GM18502 (cell line): ENCODE results near the gene EDNRB.

ENCODE experiments used
- ATAC-seq: cut with Tn5 transposase; IDR thresholded peaks from one replicate; pipeline ENCODE4 v1.9.1; 2021; ENCODE audit warnings: mild to moderate bottlenecking; ENCODE audit not compliant: unreplicated experiment, poor library complexity

EDNRB gene

GRCh38 chr13:77898097-77898496, 20.5 kb downstream of the EDNRB start:
- peak; percentile 100 for ATAC-seq

GRCh38 chr13:77896977-77897376, 21.7 kb downstream of the EDNRB start:
- ATAC-seq, result no peak

DNA sequence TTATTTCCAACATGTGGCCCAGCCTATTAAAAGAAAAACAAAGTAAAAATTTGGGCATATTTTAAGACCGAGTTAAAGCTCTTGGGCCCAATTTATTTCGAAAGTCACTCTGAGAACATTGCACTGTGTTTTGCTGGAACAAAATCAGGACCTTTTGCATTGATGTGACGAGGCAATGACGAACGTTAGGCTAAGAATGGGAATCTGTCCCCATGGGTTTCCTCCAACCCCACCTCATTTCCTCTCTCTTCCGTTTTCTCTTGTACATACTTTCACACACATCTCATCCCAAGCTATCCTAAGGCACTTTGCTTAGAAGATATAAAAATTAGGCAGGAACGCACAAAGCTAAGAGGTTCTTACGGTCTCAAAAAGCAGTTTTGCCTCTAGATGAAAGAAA, 22.1 kb downstream of the EDNRB start:
- ATAC-seq, result no peak

- no peak for ATAC-seq
These were observed 23.9 kb downstream of the EDNRB start for GRCh38 chr13:77894743-77895142.

DNA sequence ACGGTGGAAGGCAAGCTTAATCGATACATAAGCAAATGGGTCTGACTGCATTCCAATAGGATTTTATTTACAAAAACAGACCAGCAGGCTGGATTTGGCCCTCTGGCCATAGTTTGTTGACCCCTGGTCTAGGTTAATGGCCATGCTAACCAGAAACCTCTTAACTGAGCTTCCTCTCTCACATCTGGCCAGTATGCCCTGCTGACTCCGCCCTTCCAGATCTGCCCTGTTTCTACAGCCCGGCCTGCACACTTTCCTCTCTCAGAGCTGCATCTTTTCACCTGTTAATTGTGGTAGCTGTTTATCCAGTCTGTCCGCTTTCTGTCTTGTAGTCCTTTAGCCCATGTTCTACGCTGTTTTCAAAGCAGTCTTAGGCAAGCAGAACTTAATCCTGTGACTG, 25.6 kb downstream of the EDNRB start:
- no peak for ATAC-seq

GRCh38 chr13:77892491-77892890, 26.1 kb downstream of the EDNRB start:
- no peak for ATAC-seq

DNA sequence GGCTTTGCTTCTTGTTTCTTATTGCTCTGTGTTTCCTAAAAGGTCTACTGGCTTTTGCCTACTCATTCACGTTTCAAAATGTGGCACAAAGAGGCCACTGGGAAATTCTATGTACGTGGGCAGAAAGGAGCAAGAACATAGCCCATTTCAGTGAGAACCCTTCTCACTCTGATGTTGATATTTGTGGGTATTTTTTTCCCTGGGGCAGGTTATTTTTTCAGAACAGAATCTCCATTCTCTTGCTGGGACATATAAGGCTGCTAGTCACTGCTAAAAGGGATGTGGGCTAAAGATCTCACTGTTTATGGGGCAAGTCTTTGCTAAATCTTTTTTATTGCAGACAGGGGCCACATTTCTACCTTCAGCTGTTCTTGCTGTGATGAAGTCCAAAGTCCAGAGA, 27.1 kb downstream of the EDNRB start:
- no peak for ATAC-seq

- no peak for ATAC-seq
These were observed 27.6 kb downstream of the EDNRB start for GRCh38 chr13:77891041-77891440.

- ATAC-seq, result no peak
These were observed 35.3 kb downstream of the EDNRB start for GRCh38 chr13:77883328-77883727.

DNA sequence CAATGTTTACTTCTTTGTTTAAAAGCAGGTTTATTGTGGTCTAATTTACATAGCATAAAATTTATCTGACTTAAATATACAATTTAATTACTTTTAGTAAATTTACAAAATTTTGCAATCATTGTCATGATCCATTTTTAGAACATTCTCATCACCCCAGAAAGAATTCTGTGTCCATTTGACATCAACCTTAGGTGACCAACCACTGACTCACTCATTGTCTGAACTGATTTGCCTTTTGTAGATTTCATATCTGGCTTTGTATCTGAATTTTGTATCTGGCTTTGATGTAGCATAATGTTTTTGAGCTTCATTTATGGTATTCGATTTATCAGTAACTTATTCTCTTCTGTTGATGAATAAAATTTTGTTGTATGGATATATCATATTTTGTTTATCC, 40.4 kb downstream of the EDNRB start:
- ATAC-seq, result no peak

GRCh38 chr13:77876176-77876575, 42.5 kb downstream of the EDNRB start:
- ATAC-seq, result no peak

DNA sequence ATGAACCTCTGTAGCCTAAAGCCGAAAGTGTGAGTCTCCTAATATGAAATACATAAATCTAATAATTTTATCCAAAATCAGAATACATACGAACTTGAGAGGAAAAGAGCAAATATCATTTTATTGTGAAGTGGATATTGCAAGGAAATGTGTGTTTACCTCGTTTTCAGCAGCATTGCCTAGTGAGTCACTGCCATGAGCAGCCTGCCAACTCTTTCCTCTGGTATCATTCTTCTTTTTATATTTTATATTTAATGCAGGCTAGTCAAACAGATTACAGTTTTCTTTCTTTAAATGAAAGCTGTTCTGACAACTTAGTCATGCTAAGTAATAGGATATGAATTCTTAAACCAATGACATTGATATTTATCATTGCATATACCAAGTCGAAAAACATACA, 44.2 kb downstream of the EDNRB start:
- ATAC-seq, result no peak

DNA sequence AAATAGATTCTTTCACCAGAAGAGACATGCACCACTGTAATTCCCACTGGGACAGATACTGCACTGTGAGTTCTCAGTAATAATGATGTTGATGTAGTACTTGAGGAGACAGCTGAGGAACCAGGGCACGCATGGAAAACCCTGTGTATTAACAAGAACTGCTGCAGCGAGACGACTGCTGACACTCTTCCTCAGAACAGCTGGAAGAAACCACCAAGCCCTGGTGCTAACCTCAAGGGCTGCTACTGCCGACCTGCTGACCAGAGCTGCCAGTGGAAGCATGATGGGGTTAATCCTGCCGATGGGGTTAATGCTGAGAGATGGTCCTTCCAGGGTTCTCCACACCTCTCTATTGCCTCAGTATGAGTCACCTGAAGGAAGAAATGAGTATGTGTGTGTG, 45.6 kb downstream of the EDNRB start:
- no peak for ATAC-seq

GRCh38 chr13:77871596-77871995, 47.0 kb downstream of the EDNRB start:
- no peak for ATAC-seq

GRCh38 chr13:77868717-77869116, 49.9 kb downstream of the EDNRB start:
- ATAC-seq, result no peak

- ATAC-seq, result no peak
These were observed 51.7 kb downstream of the EDNRB start for GRCh38 chr13:77866971-77867370.

- no peak for ATAC-seq
These were observed 53.0 kb downstream of the EDNRB start for GRCh38 chr13:77865622-77866021.

GRCh38 chr13:77863144-77863543, 55.5 kb downstream of the EDNRB start:
- no peak for ATAC-seq

DNA sequence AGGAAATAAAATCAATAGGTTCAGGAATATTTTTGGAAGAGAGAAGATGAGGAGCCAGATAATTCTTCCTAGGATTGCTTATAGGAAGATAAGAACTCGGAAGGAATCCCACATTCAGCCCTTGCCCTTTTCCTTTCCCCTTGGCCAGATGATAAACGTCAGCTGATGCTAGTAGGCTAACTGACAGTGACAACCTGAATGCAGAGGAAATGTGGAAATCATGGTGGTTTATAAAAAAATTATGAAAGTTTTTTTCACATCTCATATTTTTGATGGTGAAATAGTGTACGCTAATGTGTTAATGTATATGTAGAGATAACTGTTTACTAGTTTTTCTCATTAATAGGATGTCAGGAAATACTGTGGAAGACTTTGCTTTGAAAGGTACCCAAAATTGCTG, 56.9 kb downstream of the EDNRB start:
- ATAC-seq, result no peak

DNA sequence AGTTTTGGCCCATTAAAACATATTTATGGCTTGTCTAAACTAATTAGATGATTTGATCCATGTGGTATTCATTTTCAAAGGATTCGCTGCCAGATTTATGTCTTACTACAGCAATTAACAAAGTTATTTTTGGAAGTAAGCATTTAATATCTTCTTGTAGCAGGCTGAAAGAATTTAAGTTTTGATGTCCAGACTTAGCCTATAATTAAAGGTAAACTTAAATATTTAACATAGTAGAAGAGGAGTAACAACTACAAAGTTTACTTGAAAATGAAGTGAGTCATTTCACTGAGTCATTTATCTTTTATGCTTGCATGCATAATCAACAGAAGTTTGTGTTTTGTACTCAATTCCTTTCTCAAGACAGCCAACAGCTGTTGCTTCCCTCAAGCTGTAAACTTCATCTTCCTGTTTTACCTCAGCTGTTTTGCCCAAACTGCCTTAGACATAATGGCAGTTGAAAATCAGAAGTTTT, 58.1 kb downstream of the EDNRB start:
- no peak for ATAC-seq

DNA sequence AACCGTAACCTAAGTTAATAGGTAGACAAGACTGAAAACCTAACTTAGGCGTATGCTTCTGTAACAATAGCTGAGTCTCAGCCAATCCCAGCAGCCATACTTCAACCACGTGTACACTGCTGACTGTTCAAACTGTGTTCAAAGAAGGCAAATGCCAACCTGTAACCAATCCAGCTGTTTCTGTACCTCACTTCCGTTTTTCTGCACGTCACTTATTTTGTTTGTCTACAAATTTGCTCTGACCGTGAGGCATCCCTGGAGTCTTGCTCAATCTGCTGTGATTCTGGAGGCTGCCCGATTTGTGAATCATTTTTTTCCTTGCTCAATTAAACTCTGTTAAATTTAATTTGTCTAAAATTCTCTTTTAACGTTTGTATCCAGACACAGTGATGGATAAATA, 59.2 kb downstream of the EDNRB start:
- ATAC-seq, result no peak

DNA sequence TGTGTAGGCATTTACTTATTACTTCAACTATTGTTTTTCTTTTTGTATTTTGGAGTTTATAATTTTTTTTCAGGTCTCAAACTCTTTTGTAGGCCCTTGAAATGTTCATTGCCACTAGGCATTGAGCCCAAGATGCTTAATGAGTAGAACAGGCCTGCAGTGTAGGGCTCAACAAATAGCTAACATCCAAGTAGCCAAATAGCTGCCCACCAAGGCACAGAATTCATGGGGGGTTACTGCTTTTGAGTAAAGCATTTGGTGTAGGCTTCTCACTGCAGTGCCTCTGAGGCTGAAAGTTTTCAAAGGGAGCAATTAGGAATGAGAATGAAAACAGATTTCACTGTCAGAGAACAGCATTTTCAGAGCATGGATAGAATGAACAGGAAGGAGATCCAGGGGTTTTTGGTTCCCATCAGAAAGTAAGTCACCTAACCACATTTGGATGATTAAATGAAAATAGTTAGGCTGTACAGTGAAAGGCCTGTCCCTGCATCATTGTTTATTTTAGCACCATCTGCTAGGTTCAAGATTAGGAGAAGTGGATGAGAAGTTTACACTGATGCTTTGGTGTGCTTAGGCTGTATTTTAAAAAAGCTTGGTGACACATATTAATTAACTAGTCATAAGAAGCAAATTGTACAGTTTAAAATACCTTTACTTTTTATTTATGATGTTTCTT, 61.0 kb downstream of the EDNRB start:
- ATAC-seq, result no peak

GRCh38 chr13:77853703-77854102, 64.9 kb downstream of the EDNRB start:
- ATAC-seq, result no peak
